ENCODE data around the gene SVIL.
"Not testable (repeated sequence)": the region's sequence is repeated elsewhere in the genome, so short reads cannot be mapped to it uniquely, and the experiment has no call there.

SVIL gene

GRCh38 chr10:29451946-29452345 is 182.8 kb downstream of the SVIL start:
- DNase-seq (ENCODE audit: low read depth), result no peak
- no peak for TF ChIP-seq CTCF (IDR thresholded peaks at IDR 0.05; ENCODE audit: low read length, missing control alignments)
- no peak overlapping the region for H3K4me3 ChIP-seq (replicated peaks; ENCODE audit: low read depth, low read length)

- TF ChIP-seq CTCF (IDR thresholded peaks at IDR 0.05; ENCODE audit: low read length, missing control alignments), result no peak
- no peak for DNase-seq (ENCODE audit: low read depth)
- no peak overlapping the region for H3K4me3 ChIP-seq (replicated peaks; ENCODE audit: low read depth, low read length)
These were observed 184.4 kb downstream of the SVIL start for GRCh38 chr10:29450405-29450804.

- peak; percentile 59 for TF ChIP-seq CTCF (IDR thresholded peaks at IDR 0.05; ENCODE audit: low read length, missing control alignments)
- peak; percentile 80 for DNase-seq (ENCODE audit: low read depth)
- not testable (repeated sequence) for H3K4me3 ChIP-seq (replicated peaks; ENCODE audit: low read depth, low read length)
These were observed 185.8 kb downstream of the SVIL start for GRCh38 chr10:29448756-29449592.

- H3K4me3 ChIP-seq (replicated peaks; ENCODE audit: low read depth, low read length), result no peak overlapping the region
- no peak for DNase-seq (ENCODE audit: low read depth)
- TF ChIP-seq CTCF (IDR thresholded peaks at IDR 0.05; ENCODE audit: low read length, missing control alignments), result no peak
These were observed 186.6 kb downstream of the SVIL start for GRCh38 chr10:29448125-29448524.

GRCh38 chr10:29446327-29446726 is 188.4 kb downstream of the SVIL start:
- H3K4me3 ChIP-seq (replicated peaks; ENCODE audit: low read depth, low read length), result no peak overlapping the region
- DNase-seq (ENCODE audit: low read depth), result peak; percentile 24
- no peak for TF ChIP-seq CTCF (IDR thresholded peaks at IDR 0.05; ENCODE audit: low read length, missing control alignments)

GRCh38 chr10:29443745-29444523 is 190.8 kb downstream of the SVIL start:
- no peak for DNase-seq (ENCODE audit: low read depth)
- no peak for TF ChIP-seq CTCF (IDR thresholded peaks at IDR 0.05; ENCODE audit: low read length, missing control alignments)
- H3K4me3 ChIP-seq (replicated peaks; ENCODE audit: low read depth, low read length), result no peak overlapping the region

All from fibroblast of pulmonary artery (primary cell).